T-helper 1 cell (primary cell): Measurements from ENCODE around the gene LYZ.

Experiments
- DNase-seq, 5 donors: peaks; one replicate each; pipeline ENCODE4 v3.0.0-alpha.2; 2012 to 2020

Gene LYZ

GRCh38 chr12:69389831-69390230 lies 41.6 kb downstream of the LYZ start:
- no peak for DNase-seq

GRCh38 chr12:69392179-69392928 lies 44.2 kb downstream of the LYZ start:
- DNase-seq, result no peak

DNA sequence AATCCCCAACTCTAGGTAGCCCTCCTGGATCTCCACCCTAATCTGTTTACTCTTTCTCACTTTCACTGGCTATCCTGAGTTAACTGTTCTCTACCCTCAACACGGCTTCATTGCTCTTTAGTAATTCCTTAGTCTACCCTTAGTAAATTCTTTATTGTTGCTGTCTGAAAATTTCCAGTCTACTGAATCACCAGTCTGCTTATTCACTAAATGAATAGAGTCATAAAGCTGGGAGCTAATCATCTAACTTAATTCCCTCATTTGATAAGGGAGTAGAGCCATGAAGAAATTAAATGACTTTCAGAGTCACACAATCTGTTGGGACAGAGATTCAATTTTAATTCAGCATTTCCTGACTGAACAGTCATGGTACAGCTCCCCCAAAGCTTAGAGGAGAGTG lies 47.9 kb downstream of the LYZ start:
- DNase-seq, result no peak

- DNase-seq, result no peak
Observed at GRCh38 chr12:69396963-69397362, 48.8 kb downstream of the LYZ start.

DNA sequence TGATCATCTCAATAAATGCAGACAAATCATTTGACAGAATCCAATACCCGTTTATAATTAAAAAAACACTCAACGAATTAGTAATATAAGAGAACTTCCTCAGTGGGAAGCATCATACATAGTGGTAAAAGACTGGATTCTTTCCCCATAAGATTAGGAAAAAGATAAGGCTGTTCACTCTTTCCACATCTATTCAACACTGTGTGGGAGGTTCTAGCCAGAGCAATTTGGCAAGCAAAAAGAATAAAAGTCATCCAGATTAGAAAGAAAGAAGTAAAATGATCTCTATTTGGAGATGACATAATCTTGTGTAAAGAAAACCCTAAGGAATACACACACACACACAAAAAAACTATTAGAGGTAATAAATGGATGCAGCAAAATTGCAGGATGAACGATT lies 49.8 kb downstream of the LYZ start:
- no peak for DNase-seq

- DNase-seq, result no peak
Observed at GRCh38 chr12:69401940-69402339, 53.8 kb downstream of the LYZ start.
